ENCODE measurements around the gene CCM2.

The CCM2 gene

DNA sequence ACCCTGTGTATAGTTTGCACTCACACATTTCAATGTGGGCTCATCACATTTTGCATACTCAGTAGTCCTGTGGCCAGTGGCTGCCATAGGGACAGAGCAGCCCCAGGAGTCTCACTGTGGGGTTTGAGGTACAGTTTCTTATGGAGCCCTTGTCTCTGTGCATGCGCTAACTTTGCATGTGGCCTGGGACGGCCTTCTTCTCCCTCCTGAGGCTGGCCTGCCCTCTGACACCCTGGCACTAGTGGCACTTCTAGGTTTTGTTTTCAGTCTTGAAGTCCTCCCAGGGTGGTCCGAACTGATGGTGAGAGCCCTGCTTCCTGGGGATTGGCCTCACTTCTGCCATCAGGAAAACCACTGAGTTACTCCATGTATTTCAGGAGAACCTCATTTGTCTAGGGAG is 67.6 kb downstream of the CCM2 start:
- DNase-seq (ENCODE audit: low spot score) = no peak

DNA sequence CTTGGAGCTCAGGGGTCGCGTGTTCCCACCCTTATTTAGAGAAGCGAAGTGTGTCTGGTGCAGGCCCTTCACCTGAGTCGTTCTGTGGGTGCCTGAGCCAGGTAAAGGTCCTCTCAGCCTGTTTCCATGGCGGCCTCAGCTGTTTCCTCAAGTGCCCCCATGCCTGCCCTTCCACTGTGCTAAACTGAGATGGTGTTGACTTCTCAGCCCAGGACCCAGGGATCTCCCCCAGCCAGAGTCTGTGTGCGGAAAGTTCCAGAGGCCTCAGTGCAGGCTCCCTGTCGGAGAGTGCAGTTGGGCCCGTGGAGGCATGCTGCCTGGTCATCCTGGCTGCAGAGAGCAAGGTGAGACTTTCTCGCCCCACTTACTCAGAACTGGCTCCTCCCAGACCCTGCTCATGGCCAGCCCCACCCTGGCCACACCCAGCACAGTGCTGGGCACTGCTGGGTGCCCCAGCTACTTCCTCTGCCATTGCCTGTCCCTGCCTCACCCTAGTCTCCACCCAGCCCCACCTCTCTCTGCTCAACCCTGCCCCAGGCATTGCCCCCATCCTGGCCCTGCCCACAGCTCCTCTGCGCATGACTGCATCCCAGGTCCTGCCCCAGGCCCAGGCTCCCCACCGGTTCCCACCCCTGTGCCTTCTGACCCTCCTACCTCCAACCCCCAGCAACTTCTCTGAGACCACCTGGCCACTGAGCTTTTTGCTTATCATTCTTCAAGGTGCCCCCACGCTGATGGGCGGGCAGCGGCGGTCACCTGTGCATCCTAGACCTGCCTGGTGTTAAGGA is 68.4 kb downstream of the CCM2 start:
- no peak for DNase-seq (ENCODE audit: low spot score)

DNA sequence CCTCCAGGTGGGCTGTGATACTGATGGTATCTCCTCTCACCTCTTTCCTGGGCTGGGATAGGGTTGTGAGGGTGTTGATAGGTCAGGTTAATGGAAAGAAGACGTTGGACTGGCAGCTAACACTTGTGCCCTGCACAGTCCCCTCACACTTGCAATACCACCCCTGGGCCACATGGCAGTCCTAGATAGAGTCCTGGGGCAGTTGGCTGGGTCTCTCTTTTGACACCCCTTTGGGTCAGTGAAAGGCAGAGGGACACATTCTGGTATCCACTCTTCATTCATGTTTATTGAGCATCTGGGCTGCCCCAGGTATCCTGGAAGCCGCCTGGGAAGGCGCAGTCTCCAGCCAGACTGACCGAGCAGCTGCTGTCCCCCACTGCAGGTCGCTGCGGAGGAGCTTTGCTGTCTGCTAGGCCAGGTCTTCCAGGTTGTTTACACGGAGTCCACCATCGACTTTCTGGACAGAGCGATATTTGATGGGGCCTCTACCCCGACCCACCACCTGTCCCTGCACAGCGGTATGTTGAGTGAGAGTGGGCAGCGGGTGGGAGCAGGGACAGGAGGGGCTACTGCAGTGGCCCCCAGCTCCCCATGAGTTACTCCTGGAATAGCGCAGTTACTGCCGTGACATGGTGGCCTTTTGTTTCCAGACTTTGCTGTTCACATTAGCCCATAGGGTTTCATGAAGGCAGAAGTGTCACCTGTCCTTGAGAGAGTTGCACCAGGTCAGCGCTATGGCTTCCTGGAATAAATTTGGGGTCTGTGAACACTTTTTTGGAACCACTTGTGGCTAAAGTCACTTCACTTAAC is 69.6 kb downstream of the CCM2 start:
- no peak for DNase-seq (ENCODE audit: low spot score)

DNA sequence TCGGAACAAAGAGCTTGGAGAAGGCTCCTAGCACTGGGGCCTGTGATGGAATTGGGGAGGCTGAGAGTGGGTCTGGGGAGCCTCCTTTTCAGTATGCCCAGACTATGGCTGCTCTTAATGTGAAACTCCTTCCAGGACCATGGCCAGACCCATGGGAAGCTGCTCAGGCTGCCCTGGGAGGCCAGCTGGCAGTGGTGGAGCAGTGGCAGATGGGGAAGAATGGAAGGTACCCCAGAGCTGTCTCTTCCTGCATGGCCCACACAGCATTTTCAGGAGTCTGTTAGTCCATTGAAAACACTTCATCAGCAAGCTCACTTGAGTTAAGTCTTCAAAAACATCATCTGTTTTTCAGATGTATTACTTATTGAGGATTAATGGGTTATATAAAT is 70.2 kb downstream of the CCM2 start:
- DNase-seq (ENCODE audit: low spot score) = no peak

DNA sequence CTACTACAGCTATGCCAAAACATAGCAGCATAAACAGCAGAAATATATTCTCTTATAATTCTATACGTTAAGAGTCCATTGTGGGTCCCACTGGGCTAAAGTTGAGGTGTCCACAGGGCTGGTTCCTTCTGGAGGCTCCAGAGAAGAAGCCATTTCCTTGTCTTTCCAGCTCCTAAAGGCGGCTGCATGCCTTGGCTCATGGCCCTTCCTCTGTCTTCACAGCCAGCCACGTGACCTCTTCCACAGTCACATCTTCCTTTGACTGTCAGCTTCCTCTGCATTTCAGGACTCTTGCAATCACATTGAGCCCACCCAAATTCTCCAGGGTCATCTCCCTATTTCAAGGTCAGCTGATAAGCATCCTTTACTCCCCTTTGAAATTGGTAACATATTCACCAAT is 71.5 kb downstream of the CCM2 start:
- no peak for DNase-seq (ENCODE audit: low spot score)

DNA sequence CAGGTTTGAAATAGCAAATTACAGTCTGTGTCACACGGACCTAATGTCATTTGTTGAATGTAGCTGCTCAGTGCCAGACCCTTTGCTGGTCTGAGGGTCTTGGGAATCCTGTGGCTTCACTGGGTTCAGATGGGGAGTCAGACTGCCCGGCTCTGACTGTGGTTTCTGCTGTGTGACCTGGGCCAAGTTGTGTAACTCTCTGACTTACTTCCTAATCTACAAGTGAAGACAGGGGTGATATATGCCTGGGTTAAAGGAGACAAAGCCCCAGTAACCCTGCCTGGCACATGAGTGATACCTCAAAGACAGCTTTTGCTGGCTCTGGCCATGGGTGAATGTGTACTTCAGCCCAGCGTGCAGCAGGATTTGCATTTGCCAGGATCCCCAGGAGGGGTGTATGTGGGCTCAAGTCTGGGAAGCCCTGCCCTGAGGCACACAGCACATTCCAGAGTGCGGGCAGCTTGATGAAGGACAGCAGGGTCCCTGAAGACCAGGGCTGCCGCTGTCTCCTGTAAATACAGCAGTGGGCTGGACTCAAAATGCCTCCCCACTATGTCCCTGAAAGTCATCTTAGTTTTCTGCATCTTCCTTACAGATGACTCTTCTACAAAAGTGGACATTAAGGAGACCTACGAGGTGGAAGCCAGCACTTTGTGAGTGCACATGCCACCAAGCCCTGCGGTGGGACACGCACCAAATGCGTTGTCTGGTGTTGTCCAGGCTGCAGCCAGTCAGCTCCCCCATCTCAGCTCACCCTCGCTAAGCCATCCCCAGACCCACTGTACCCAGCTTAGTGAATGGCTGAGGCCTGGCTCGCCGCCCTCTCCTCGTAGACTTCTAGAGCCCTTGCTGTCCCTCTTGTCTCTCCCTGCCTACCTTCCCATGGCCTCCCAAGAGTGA is 72.4 kb downstream of the CCM2 start:
- DNase-seq (ENCODE audit: low spot score) = no peak

DNA sequence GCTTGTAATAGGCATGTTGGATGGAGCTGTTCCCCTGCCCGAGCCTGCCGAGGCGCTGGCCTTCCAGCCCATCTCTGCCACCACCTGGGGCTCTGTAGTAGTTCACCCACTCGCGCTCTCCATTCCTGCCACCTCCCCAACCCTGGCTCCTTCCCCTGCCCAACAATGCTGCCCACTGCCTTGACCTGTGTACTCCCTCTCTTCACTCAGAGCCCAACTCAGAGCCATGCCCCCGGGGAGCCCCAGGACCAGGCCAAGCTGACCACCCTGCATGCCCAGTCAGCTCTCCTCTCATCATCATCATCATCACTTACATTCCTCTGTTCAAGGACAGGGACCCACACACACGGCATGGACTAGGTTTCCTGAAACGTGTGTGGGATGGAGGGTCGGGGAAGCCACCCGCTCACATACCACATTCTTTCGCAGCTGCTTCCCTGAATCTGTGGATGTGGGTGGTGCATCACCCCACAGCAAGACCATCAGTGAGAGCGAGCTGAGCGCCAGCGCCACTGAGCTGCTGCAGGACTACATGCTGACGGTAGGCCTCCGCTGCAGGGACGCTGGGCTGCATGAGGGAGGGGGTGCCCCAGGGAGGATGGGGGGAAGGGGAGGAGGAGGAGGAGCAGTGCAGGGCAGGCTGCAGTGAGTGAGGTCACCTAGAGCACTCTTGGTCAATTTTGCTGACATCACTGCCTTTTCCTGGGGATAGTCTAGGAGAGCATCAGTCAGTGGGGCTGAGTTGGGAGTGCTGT is 73.2 kb downstream of the CCM2 start:
- DNase-seq (ENCODE audit: low spot score) = peak; percentile 55

DNA sequence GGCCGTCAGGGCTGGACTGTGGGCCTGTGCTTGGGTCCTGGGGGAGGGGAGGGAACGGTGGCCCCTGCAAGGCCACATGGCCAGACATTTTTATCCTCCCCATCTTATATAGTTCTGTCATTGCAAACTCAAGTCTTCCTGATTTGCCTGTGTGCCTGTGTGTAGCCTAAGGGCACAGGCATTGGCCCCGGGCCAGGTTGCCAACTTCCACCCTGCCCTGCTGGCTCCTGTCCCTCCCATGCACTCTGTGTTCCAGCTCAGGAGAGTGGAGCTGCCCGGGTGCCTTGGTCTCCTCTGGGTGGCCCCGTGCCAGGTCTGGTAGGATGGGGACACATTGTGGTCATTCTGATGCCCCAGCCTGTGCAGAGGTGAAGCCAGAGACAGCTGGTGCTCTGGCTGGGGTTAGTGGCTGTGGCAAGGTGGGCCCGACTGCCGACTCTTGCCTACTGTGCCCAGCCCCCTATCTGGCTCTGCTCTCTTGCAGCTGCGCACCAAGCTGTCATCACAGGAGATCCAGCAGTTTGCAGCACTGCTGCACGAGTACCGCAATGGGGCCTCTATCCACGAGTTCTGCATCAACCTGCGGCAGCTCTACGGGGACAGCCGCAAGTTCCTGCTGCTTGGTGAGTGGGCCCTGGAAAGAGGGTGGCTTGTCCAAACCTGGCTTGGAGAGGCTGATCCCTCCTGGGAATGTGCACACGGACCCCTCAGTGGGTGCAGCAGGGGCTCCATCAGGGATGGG is 74.0 kb downstream of the CCM2 start:
- DNase-seq (ENCODE audit: low spot score) = peak; percentile 45

DNA sequence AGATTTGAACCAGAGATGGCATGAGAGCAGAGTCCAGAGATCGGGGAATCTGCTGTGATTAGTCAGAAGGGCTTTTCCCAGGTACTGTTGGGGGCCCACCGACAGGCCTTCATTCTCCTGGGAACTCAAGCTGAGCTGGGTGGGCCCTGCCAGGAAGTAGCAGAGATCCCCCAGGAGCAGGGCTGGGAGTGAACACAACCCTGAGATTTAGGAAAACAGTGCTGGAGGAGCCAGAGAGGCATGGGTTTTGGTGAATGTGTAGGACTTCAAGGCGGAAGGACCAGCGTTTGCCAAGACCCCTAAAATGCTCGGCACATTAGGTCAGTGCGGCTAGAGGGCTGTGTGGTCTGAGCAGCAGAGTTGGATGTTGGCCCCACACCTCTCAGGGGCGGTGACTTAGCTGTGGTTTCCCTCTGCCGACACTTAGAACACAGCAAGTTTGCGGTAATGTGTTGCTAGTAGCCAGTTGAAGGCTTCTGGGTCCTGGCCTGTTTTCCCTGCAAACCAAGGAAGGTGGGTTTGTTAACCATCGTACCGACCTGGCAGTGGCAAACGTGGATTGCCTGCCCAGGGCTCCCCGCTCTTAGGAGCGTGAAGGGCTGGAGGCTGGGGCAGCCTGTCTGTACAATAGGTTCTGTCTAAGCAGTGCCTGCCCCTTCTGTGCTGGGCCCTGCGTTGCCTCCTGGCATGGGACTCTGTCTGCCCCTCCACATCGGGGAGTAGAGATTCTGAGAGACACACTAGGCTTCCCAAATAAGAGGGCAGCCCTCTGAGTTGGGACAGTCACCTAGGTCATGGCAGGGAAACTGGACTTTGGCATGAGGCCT is 74.7 kb downstream of the CCM2 start:
- DNase-seq (ENCODE audit: low spot score) = no peak

DNA sequence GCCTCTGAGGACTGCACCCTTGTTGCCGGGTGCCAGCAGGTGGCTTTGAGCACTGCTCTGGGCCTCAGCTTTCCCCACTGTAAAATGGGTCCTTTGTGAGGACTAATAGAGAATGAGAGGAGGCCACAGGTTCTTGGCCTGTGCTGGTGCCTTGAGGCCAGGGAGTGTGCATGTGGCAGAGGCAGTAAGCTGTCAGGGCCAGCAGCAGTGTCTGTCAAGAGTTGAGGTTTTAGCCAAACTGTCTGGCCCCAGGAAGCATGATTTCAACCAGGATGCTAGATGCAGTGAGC is 75.3 kb downstream of the CCM2 start:
- no peak for DNase-seq (ENCODE audit: low spot score)

DNA sequence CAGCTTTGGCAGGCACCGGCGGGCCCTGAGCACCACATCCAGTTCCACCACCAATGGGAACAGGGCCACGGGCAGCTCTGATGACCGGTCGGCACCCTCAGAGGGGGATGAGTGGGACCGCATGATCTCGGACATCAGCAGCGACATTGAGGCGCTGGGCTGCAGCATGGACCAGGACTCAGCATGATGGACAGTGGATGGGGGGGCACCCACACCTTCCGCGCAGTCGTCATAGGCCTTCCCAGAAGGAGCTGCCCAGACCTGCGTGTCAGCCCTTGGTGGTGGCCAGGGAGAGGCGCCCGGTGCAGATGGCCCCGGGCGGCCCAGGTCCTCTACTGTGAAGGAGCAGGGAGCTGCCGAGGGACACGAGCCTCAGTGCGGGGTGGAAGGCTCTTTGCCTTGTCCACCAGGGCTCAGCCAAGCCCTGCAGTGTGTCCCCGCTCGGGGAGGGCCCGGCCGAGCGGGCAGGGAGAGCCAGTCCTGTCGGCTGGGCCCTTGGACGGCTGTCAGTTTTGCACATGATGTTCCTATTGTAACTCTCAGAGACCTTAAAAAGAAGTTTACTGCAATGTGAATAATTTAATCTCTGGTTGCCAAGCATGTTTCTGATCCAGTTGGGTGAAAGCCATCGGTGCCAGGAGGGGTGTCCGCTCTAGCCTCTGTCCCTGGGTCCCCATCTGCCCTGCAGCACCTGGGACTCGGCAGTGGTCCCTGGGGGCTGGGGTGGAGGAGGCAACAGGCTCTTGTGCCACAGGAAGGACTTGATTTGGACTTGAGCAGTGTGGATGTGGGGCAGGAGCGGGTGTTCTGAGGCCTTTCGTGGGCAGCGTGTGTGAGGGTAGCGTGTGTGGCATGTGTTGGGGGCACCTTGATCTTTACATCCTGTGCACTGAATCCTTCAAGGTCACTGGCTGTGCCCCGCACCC is 76.1 kb downstream of the CCM2 start:
- no peak for DNase-seq (ENCODE audit: low spot score)

DNA sequence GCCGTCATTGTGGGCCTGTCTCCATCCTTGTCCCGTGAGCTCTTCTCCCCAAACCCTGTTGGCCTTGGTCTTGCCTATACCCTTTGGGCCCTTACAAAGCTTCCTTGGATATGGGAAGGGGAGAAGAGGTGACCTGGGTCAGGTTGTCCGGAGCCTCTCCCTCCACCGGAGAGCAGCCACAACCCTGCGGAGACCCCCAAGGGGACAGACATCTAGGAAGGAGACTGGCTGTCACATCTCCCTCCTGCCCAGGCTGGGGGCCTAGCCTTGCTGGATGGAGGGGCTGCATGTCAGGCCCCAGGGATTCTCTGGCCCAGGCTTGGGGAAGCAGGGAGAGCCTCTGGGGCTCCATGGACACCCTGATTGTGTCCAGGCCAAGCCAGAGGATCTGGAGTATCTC is 76.9 kb downstream of the CCM2 start:
- DNase-seq (ENCODE audit: low spot score) = no peak

DNA sequence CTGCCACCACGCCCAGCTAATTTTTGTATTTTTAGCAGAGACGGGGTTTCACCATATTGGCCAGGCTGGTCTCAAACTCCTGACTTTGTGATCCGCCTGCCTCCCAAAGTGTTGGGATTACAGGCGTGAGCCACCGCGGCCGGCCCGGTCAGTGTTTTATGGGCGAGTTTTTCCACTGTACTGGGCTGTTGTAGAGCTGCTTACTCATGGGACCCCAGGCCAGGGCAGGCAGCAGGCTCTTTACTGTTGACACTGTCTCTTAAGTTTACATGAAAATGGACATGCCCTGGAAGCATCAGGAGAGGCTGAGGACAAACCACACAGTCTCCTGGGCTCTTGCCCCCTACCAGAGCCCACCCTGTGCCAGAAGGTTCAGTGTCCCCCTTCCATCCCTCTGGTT is 77.6 kb downstream of the CCM2 start:
- no peak for DNase-seq (ENCODE audit: low spot score)

DNA sequence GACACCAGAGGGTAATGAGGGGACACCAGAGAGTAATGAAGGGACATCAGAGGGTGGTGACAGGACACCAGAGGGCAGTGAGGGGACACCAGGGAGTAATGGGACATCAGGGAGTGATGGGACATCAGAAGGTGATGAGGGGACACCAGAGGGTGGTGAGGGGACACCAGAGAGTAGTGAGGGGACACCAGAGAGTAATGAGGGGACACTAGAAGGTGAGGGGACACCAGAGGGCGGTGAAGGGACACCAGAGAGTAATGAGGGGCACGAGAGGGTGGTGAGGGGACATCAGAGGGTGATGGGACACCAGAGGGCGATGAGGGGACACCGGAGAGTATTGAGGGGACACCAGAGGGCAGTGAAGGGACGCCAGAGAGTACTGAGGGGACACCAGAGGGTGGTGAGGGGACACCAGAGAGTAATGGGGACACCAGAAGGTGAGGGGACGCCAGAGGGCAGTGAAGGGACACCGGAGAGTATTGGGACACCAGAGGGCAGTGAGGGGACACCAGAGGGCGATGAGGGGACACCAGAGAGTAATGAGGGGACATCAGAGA is 78.2 kb downstream of the CCM2 start:
- no peak for DNase-seq (ENCODE audit: low spot score)

DNA sequence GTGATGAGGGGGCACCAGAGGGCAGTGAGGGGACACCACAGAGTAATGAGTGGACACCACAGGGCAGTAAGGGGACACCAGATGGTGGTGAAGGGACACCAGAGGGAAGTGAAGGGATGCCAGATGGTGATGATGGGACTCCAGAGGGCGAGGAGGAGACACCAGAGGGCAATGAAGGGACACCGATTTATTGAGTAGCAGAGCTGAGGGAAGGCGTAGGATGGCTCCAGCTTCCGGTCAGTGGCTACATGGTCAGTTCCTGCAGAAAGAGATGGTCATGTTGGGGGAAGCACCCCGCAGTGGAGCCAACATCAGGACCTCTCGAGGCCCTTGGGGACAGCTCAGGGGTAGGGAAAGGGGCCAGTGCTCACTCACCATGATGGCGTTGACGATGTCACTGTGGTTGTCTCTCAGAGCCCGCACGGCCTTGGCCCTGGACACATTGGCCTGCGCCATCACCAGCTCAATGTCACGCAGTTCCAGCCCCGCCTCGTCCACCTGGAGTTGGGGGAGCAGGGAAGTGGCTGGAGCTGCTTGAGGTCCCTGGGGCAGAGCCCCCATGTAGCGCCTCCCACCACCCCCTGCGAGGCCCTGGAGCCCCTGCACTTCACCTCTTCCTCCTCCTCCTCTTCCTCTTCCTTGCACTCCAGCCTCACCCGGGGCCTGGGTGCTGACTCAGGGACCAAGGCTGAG is 80.4 kb downstream of the CCM2 start:
- DNase-seq (ENCODE audit: low spot score) = no peak

DNA sequence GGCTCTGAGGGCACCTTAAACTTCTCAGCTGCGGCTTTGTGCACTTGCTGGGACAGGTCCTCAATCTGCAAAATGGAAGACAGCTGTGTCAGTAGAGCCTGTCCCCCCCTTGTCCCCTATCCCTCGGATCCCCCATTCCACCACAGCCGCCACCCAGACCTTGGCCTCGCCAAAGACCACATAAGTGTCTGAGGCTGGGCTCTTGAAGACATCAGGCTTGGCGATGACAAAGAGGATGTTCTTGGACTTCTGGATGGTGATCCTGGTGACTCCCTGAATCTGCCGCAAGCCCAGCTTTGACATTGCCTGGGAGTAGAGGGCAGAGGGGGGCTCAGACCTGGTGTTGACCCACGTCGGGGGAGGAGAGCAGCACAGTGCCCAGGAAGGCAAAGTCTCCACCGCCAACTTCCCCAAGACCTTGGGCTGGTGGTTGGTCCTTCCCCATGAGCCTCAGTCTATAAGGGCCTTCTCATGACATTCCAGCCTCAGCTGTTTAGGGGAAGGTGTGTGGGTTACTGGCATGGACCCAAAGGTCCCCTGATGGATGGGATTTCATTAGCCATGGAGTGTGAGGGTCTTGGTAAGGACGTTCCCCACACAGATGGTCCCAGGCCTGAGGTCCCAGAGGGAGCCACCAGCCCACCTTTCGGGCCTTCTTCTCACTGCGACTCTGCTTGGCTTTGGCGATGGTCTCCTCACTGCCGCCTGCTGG is 81.1 kb downstream of the CCM2 start:
- no peak for DNase-seq (ENCODE audit: low spot score)

DNA sequence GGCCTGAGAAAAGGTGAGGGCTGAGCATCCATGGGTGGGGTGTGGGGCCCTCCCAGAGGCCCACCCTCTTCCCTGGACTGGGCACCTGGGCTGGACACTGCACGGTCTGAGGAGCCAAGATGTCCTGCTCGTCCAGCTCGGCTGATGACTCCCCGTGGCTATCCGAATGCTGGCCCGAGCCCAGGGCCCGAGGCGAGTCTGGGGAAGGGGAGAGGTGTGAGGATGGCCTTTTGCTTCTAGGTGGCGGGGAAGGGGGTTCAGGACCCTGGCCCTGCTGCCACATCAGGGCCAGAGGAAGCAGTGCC is 81.6 kb downstream of the CCM2 start:
- DNase-seq (ENCODE audit: low spot score) = no peak
